BE2C (cell line): ENCODE results near the gene SOX15.
"Not testable (repeated sequence)": the region's sequence is repeated elsewhere in the genome, so short reads cannot be mapped to it uniquely, and the experiment has no call there.

Experiments used
- DNase-seq: peaks from one replicate; pipeline ENCODE4 v3.0.0-alpha.2; 2020
- H3K27me3 ChIP-seq: fragments of 250-450 bp; sonication (Bioruptor Pico); 2 replicates; pipeline ENCODE4 v1.5.1; 2020; ENCODE audit warnings: mild to moderate bottlenecking
- H3K36me3 ChIP-seq: fragments of 250-450 bp; sonication (Bioruptor Pico); 2 replicates; pipeline ENCODE4 v1.5.1; 2020; ENCODE audit warnings: mild to moderate bottlenecking
- H3K4me1 ChIP-seq: fragments of 250-450 bp; sonication (Bioruptor Pico); 2 replicates; pipeline ENCODE4 v1.5.1; 2020
- H3K4me3 ChIP-seq: 2 replicates; pipeline ENCODE4 v1.5.1; 2011; ENCODE audit warnings: low read depth, low read length
- H3K9me3 ChIP-seq: fragments of 250-450 bp; sonication (Bioruptor Pico); 2 replicates; pipeline ENCODE4 v1.5.1; 2020
- CTCF ChIP-seq: IDR thresholded peaks from 2 replicates; pipeline ENCODE4 v1.5.1; 2012; ENCODE audit warnings: mild to moderate bottlenecking, low read depth, low read length

SOX15 gene

GRCh38 chr17:7631398-7632380, 41.8 kb upstream of the SOX15 start:
- no peak overlapping the region for H3K4me3 ChIP-seq
- peak; percentile 20 for DNase-seq
- TF ChIP-seq CTCF = no peak
- H3K9me3 ChIP-seq = no peaks in the 10 kb centered on the region
- H3K4me1 ChIP-seq = no peaks in the 10 kb centered on the region
- no peaks in the 10 kb centered on the region for H3K36me3 ChIP-seq
- no peaks in the 10 kb centered on the region for H3K27me3 ChIP-seq

GRCh38 chr17:7629939-7630571, 40.2 kb upstream of the SOX15 start, which contains the start of gene SHBG:
Gene SHBG (plus strand): TSS chr17:7630135. CDS start chr17:7630173, 38 bp downstream.
- Histone ChIP-seq H3K27me3 (no peaks in the 10 kb centered on the region), H3K36me3 (no peaks in the 10 kb centered on the region), H3K4me3 (no peak within 1 kb of the TSS), H3K4me1 (no peaks in the 10 kb centered on the region), H3K9me3 (no peaks in the 10 kb centered on the region)
- no peak for DNase-seq
- TF ChIP-seq CTCF = no peak

- TF ChIP-seq CTCF = no peak
- Histone ChIP-seq H3K4me3 (peak within 1 kb of the TSS; percentile 66), H3K9me3 (no peaks in the 10 kb centered on the region), H3K4me1 (no peaks in the 10 kb centered on the region), H3K27me3 (no peaks in the 10 kb centered on the region), H3K36me3 (no peaks in the 10 kb centered on the region)
- peak; percentile 89 for DNase-seq
Observed at GRCh38 chr17:7627250-7628121, 37.6 kb upstream of the SOX15 start, which contains the start of gene SAT2. Gene SAT2 (minus strand): TSS chr17:7627821. CDS start chr17:7627635, 186 bp downstream.

DNA sequence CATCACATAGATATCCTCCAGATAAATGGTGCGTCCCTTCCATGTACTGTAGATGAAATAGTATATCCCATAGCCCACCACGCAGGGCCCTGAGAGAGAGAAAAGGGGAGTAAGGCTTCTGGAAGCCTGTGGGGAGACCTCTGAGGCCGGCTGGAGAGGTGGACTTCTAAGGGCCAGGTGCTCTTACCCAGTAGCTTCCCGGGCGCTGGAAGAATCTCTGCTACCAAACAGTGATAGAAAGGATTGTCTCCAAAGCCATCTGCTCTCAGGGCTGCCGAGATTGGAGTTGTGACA, 37.0 kb upstream of the SOX15 start:
- Histone ChIP-seq H3K36me3 (no peaks in the 10 kb centered on the region), H3K27me3 (no peaks in the 10 kb centered on the region), H3K4me3 (peak overlapping the region; percentile 66), H3K4me1 (no peaks in the 10 kb centered on the region), H3K9me3 (no peaks in the 10 kb centered on the region)
- no peak for DNase-seq
- TF ChIP-seq CTCF = no peak

DNA sequence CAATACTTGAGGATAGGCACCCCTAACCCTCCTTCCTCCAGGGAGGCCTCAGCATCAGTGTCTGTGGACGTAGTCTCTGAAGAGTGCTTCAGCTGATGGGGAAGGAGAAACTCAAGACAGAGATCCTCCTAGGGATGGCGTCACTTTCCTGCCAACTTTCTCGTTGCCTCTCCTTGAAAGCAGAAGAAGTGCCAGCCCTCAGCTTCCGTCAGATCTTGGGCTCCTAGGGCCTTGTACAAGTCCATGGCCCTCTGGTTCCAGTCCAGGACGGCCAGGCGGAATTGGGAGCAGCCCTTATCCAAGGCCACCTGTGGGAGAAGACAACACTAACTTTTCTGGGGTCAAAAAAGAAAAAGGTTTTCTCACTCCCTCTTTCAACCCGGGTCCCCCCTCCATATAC, 36.4 kb upstream of the SOX15 start:
- H3K4me3 ChIP-seq = no peak overlapping the region
- H3K27me3 ChIP-seq = no peaks in the 10 kb centered on the region
- no peaks in the 10 kb centered on the region for H3K4me1 ChIP-seq
- H3K9me3 ChIP-seq = no peaks in the 10 kb centered on the region
- TF ChIP-seq CTCF = no peak
- no peaks in the 10 kb centered on the region for H3K36me3 ChIP-seq
- DNase-seq = no peak

GRCh38 chr17:7625749-7626148, 35.9 kb upstream of the SOX15 start:
- not testable (repeated sequence) for DNase-seq, H3K9me3 ChIP-seq, H3K4me3 ChIP-seq, H3K27me3 ChIP-seq, H3K36me3 ChIP-seq, H3K4me1 ChIP-seq
